HG03097 (cell line): ENCODE results near the gene MYOF.
"Not testable (repeated sequence)": the region's sequence is repeated elsewhere in the genome, so short reads cannot be mapped to it uniquely, and the experiment has no call there.

Experiments
- ATAC-seq: cut with Tn5 transposase; IDR thresholded peaks from one replicate; pipeline ENCODE4 v1.9.1; 2021; ENCODE audit not compliant: unreplicated experiment, low FRiP score

MYOF gene

DNA sequence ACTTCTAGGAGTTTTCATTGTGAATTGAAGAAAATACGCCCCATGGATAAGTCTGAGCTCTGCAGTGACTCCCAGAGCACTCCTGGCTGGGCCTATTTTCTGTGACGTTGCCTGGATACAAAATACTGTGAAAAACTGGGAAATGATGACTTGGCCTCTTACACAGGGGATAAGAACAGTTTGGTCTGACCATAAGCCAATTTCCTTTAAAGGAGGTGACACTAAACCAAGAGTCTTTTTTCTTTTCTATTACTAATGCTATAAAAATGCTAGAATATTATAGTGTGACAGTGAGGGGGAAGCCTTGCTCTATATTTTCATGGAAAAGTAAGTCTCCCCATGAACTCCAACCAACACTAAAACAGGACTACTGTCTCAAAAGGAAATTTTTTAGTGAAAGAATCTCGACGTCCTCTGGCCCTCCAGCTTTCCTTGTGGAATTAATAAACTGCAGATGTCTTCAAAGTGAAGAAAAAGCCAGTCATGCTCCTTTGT is 45.5 kb downstream of the MYOF start:
- no peak for ATAC-seq

DNA sequence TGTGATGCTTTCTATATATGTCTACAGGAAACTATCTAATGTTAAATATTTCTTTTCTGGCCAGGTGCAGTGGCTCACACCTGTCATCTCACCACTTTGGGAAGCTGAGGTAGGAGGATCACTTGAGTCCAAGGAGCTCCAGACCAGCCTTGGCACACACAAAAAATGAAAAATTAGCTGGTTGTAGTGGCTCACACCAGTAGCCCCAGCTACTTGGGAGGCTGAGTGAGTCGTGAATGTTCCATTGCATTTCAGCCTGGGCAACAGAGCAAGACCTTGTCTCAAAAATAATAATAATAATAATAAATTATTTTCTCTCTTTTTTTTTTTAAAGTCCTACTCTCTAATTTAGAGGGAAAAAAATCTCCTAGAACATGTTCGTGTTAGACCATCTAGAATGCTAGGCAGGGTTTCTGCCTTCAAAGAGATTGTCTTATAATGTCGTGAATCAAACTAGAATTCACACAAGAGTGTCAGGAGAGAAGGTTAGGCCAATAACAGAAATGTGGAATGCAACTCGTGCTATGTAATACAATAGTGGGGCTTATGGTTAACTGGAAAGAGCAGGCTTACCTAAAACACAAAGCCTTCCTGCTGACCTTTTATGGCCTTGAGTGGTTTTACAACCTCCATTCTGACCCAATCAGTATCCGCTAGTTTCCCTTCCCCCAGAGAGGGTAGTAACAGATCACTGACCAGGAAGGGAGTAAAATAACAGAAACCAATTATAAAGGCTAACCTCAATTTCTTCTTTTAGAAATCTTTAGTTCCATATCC is 46.3 kb downstream of the MYOF start:
- ATAC-seq, result no peak

DNA sequence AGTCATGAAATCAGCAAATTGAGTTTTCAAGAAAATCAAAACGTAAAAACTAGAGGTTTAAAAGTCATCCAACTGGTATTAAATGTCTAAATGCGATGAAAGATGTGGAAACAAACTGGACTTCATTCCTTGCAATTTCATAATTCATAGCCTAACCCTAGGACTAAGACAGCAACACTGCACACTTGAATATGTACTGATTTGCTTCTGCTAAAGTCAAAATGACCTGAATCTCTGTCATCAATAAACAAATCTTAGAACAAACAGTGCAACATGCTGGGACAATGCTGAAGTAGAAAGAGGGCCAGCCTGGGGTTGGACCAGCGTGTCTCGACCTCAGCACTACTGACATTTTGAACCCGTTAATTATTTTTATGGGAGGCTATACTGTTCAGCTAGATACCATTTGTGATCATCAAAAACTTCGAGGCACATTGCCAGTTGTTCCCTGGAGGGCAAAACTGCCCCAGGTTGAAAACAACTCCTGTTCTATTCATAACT is 47.1 kb downstream of the MYOF start:
- no peak for ATAC-seq

DNA sequence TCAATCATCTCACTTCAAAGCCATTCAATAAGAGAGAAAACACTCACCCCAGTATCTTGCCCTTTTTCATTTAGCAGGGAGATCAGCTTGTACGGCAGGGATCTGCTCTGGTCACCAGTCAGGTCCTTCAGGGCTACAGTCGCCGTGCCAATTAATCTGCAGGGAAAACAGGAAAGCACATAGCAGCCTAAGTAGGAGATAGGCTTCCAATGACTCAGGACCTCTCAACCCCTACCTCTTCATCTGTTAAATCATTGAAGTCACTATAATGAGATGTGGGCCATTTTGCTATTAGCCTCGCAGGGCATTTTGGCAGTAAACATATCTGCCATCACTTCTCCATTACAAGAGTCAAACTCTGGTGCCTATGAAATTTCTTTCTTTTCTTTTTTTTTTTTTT is 50.8 kb downstream of the MYOF start:
- ATAC-seq, result no peak

GRCh38 chr10:93425861-93426260 is 56.3 kb downstream of the MYOF start:
- no peak for ATAC-seq

- ATAC-seq, result no peak
Observed at GRCh38 chr10:93422118-93422517, 60.0 kb downstream of the MYOF start.

GRCh38 chr10:93420944-93421825 is 60.9 kb downstream of the MYOF start:
- ATAC-seq, result no peak

DNA sequence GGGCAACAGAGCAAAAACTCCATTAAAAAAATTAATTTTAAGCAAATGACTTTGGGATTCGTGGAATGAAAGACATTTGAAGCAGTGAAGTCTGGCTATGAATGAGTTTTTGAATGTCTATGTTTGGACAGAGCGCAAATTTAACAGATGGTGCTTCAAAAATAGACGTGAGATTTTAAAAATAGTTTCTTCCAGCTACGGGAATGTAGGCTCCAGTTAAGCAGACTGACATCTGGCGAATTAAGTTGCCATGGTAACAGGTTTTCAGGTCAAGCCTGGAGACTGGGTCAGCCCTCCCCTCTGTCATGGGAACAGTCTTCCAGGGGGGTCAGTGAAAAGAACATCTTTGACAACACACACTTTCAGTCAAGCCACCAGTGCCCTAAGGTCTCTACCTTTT is 62.0 kb downstream of the MYOF start:
- ATAC-seq, result no peak

DNA sequence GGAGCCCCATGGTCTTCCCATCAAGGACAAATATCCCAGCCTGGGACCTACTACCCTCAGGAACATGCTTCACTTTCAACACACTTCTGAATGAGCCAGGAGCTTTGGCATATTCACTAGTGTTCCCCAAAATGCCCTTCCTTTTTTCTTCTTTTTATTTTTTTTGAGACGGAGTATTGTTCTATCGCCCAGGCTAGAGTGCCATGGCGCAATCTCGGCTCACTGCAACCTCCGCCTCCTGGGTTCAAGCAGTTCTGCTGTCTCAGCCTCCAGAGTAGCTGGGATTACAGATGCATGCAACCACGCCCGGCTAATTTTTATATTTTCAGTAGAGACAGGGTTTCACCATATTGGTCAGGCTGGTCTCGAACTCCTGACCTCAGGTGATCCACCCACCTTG is 63.1 kb downstream of the MYOF start:
- ATAC-seq, result not testable (repeated sequence)

GRCh38 chr10:93417921-93418320 is 64.2 kb downstream of the MYOF start:
- ATAC-seq, result no peak

GRCh38 chr10:93417266-93417665 is 64.9 kb downstream of the MYOF start:
- no peak for ATAC-seq

GRCh38 chr10:93416824-93417223 is 65.3 kb downstream of the MYOF start:
- ATAC-seq, result no peak

DNA sequence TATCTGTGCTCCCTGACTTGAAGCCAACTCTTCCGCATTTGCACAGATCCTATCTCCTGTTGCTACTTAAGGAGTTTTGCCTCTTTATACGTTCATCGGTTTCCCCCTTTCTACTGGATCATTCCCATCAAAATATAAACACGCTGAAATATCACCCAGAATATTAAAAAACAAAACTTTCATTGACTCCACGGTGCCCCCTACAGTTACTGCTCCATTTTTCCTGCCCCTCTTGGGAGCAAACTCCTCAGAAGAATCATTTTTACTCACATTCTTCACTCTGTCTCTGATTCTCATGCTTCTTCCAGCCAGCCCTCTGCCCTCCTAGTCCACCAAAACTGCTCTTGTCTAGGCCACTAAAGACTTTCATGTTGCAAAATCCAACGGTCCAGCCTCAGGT is 66.4 kb downstream of the MYOF start:
- no peak for ATAC-seq

DNA sequence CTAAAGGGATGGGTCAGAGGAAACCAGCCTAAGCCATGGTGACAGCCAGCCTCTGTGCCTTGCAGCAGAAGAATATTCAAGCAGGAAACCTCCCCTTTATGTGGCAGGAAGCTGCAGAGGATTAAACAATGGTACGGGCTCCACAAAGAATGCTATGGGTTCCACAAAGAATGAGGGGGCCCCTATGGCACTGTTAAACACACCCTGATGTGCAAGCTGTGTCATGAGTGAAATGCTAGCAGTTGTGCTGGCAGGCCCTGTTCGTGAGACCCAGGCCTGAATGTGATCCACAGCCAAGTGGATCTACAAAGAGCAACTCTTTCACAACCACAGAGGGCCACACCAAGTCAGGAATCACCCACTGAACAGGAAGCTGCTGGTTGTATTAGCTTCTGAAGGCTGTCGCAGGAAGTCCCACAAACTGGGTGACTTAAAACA is 68.9 kb downstream of the MYOF start:
- no peak for ATAC-seq

DNA sequence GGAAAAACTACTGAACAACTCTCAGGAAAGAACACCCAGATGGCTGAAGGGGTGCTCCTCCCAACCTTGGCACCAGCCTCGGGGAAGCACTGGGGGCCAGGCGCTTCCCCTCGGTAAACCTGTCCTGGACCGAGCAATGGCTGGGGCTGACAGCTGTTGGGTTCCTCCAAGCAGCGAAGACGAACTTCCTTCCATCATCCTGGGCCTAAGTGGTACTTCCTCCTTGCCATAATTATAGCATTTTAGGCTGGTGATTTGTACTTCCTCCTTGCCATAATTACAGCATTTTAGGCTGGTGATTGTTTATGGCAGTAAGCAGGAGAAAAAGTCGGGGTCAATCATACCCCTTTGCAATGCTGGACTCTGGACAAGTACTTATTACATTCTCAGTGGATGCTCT is 69.3 kb downstream of the MYOF start:
- ATAC-seq, result no peak

GRCh38 chr10:93410697-93411348 is 71.3 kb downstream of the MYOF start:
- no peak for ATAC-seq

DNA sequence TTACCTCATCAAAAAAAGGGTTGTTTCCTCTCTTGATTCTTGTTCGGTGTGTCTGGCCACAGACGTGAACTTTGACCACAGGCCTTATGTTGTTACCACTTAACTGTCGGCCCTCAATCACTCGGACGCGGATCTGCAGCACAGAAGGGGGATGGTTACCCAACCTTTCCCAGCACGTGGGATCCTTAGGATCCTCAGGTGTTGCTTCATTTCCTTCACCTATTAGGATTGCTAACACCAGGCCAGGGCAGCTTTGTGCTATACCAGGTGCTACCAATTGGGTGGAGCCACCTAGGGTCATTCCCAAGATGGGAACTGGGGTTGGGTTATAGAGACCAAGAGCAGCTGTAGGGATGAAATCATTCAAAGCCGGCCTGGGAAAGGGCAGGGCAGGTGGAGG is 73.4 kb downstream of the MYOF start:
- no peak for ATAC-seq

- ATAC-seq, result no peak
Observed at GRCh38 chr10:93406364-93407145, 75.6 kb downstream of the MYOF start.

- ATAC-seq, result no peak
Observed at GRCh38 chr10:93404048-93404354, 78.1 kb downstream of the MYOF start.
